RWPE2 (cell line): ENCODE results near the gene SYNE1.

Source experiments
- ATAC-seq: fragments of 200-7000 bp; cut with Tn5 transposase; 3 replicates; pipeline ENCODE4 v1.9.1; 2021; ENCODE audit warnings: low read depth
- DNase-seq: peaks from one replicate; pipeline ENCODE4 v3.0.0-alpha.2; 2020; ENCODE audit warnings: low spot score
- H3K27ac ChIP-seq: fragments of 450-650 bp; 2 replicates; pipeline ENCODE4 v1.5.1; 2017; ENCODE audit warnings: mild to moderate bottlenecking; ENCODE audit not compliant: poor library complexity, severe bottlenecking
- H3K27me3 ChIP-seq: fragments of 250-450 bp; sonication (Bioruptor Pico); 2 replicates; pipeline ENCODE4 v1.5.1; 2021; ENCODE audit warnings: mild to moderate bottlenecking, moderate library complexity; ENCODE audit not compliant: insufficient read depth, poor library complexity, severe bottlenecking
- H3K36me3 ChIP-seq: fragments of 250-450 bp; sonication (Bioruptor Pico); 2 replicates; pipeline ENCODE4 v1.5.1; 2020; ENCODE audit warnings: low read depth, mild to moderate bottlenecking, moderate library complexity
- H3K4me1 ChIP-seq: fragments of 250-450 bp; sonication (Bioruptor Pico); 2 replicates; pipeline ENCODE4 v1.5.1; 2021; ENCODE audit warnings: mild to moderate bottlenecking, moderate library complexity; ENCODE audit not compliant: insufficient read depth, poor library complexity, severe bottlenecking
- H3K4me3 ChIP-seq: fragments of 250-450 bp; sonication (Bioruptor Pico); 2 replicates; pipeline ENCODE4 v1.5.1; 2021; ENCODE audit warnings: mild to moderate bottlenecking, moderate library complexity; ENCODE audit not compliant: severe bottlenecking
- H3K9me3 ChIP-seq: fragments of 250-450 bp; sonication (Bioruptor Pico); 2 replicates; pipeline ENCODE4 v1.5.1; 2021; ENCODE audit warnings: mild to moderate bottlenecking, moderate library complexity; ENCODE audit not compliant: severe bottlenecking
- CTCF ChIP-seq: fragments of 450-650 bp; IDR thresholded peaks from one replicate; pipeline ENCODE4 v1.5.1; 2017; ENCODE audit warnings: mild to moderate bottlenecking, moderate library complexity; ENCODE audit not compliant: poor library complexity, severe bottlenecking

Gene SYNE1

GRCh38 chr6:152124429-152125074 lies 512.6 kb downstream of the SYNE1 start:
- DNase-seq: no peak
- Histone ChIP-seq H3K27ac (no peak overlapping the region), H3K9me3 (no peaks in the 10 kb centered on the region), H3K27me3 (no peaks in the 10 kb centered on the region), H3K4me3 (no peak overlapping the region), H3K36me3 (no peaks in the 10 kb centered on the region), H3K4me1 (peaks cover 10% of the 10 kb centered on the region)
- ATAC-seq: peak; percentile 46; the same call in 1 of the 3 replicates
- TF ChIP-seq CTCF: peak; percentile 97

GRCh38 chr6:152123076-152123475 lies 514.1 kb downstream of the SYNE1 start:
- Histone ChIP-seq H3K27ac (no peak overlapping the region), H3K4me3 (no peak overlapping the region), H3K4me1 (peaks cover 10% of the 10 kb centered on the region), H3K27me3 (no peaks in the 10 kb centered on the region), H3K36me3 (no peaks in the 10 kb centered on the region), H3K9me3 (peaks cover 2% of the 10 kb centered on the region)
- DNase-seq (no peak), ATAC-seq (no peak)
- no peak for TF ChIP-seq CTCF

- no peak for TF ChIP-seq CTCF
- H3K9me3 ChIP-seq: peaks cover 2% of the 10 kb centered on the region
- H3K4me3 ChIP-seq: no peak overlapping the region
- ATAC-seq: no peak
- H3K4me1 ChIP-seq: peaks cover 5% of the 10 kb centered on the region
- H3K36me3 ChIP-seq: no peaks in the 10 kb centered on the region
- H3K27me3 ChIP-seq: no peaks in the 10 kb centered on the region
- H3K27ac ChIP-seq: no peak overlapping the region
- DNase-seq: no peak
Observed at GRCh38 chr6:152122434-152122833, 514.7 kb downstream of the SYNE1 start.

DNA sequence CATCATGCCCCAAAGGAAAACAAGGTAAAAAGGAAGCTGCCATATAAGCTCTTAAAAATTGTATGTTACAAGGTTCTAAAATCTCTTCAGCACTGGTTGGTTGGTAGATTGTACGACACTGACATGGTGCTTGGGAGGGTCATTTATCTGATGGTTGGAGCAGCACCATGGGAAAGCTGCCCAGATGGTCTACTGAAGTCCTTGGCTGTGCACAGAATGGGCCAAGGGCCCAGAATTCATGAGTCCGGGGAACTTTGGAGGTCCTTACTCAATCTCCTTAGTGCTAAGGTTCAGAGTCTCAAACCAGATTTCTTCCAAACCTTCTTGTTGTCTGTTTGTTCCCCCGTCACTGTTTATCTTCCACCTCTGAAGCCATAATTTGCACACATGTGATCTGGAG lies 515.3 kb downstream of the SYNE1 start:
- H3K27me3 ChIP-seq: no peaks in the 10 kb centered on the region
- no peak for ATAC-seq
- TF ChIP-seq CTCF: no peak

GRCh38 chr6:152119831-152120230 lies 517.3 kb downstream of the SYNE1 start:
- ATAC-seq (no peak), DNase-seq (no peak)
- H3K4me1 ChIP-seq: no peaks in the 10 kb centered on the region
- H3K4me3 ChIP-seq: no peak overlapping the region
- H3K36me3 ChIP-seq: no peaks in the 10 kb centered on the region
- TF ChIP-seq CTCF: no peak
- no peaks in the 10 kb centered on the region for H3K27me3 ChIP-seq
- H3K9me3 ChIP-seq: peaks cover 2% of the 10 kb centered on the region
- no peak overlapping the region for H3K27ac ChIP-seq

More for the DNA sequence above, 515.3 kb downstream of the SYNE1 start:
- H3K9me3 ChIP-seq: peaks cover 2% of the 10 kb centered on the region
- H3K27ac ChIP-seq: no peak overlapping the region
- peaks cover under 1% of the 10 kb centered on the region for H3K4me1 ChIP-seq
- H3K4me3 ChIP-seq: no peak overlapping the region
- DNase-seq: no peak
- no peaks in the 10 kb centered on the region for H3K36me3 ChIP-seq
